GM18907 (cell line): ENCODE results near the gene ELMO1.

ENCODE experiments used
- ATAC-seq: cut with Tn5 transposase; IDR thresholded peaks from one replicate; pipeline ENCODE4 v1.9.1; 2021; ENCODE audit warnings: mild to moderate bottlenecking, moderate library complexity; ENCODE audit not compliant: unreplicated experiment

ELMO1 gene

DNA sequence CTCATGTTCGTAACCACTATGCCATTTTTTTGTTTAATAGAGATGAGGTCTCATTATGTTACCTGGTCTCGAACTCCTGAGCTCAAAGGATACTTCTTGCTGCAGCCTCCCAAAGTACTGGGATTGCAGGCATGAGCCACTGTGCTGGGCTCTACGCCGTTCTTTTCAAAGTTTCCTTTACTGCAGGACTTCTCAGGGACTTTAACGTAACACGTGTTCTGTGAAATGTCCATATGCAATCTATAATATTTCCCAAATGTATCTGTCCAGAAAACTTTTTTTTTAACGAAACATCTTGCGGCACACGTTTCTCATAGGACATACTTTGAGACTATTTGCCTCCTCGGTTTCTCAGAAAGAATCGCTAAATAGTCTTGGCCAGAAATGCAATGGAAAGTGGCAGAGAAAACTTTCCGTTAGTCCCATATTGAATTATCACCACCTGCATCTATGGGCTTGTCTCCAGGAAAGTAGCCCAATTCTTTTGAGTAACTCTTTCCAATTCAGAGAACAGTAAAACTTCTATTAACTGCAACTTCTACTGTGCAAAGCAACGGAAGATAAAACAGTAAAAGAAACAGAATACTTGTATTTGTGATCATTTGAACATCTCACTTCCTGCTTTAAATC, 96.3 kb downstream of the ELMO1 start:
- no peak for ATAC-seq

DNA sequence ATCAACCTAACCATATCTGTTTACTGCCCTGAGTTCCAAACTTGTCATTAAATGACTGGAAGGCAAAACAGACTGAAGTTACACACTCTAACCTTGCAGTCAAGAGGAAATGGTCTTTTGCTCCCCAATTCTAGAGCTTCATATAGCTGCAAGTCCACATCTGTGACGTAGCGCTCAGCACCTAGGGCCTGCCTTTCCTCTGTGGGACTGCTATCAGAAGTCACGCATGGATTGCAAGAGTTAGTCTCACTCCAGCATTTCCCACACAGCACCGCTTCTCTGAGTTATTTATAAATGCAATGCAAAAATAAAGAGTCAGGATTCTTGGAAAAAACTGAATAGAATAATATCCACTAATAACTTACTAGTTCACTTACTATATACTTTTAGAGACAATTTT, 96.9 kb downstream of the ELMO1 start:
- ATAC-seq = no peak

DNA sequence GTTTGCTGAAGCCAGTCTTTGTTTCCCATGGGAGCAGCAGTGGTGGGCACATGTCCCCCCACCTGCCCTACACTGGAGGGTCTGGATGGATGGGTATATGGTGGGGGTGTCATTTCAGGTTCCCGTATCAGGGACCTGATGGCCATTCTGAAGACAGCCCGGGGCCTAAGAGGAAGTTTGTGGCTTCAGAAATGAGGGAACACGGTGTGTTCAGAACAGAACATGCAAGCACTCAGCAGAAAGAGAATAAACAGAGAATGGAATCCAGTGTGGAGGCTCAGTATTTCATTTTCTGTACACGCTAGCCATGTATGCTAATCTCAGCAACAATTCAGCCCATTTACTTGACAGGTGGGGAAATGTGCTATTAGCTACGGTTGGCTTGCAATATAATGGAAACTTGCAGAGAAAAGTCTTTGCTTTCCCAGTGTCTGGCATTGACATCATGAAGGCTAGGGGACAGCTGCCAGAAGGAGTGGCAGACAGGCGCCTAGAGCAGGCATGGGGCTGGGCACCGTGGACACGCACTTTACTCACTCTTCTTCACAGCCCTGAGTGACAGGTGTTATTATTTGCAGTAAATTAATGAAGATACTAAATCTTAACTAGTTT, 98.6 kb downstream of the ELMO1 start:
- ATAC-seq = no peak

- no peak for ATAC-seq
Observed at GRCh38 chr7:37348982-37349381, 99.7 kb downstream of the ELMO1 start.

GRCh38 chr7:37346761-37347160, 101.9 kb downstream of the ELMO1 start:
- ATAC-seq = no peak

GRCh38 chr7:37344886-37345579, 103.6 kb downstream of the ELMO1 start:
- ATAC-seq = peak; percentile 40

DNA sequence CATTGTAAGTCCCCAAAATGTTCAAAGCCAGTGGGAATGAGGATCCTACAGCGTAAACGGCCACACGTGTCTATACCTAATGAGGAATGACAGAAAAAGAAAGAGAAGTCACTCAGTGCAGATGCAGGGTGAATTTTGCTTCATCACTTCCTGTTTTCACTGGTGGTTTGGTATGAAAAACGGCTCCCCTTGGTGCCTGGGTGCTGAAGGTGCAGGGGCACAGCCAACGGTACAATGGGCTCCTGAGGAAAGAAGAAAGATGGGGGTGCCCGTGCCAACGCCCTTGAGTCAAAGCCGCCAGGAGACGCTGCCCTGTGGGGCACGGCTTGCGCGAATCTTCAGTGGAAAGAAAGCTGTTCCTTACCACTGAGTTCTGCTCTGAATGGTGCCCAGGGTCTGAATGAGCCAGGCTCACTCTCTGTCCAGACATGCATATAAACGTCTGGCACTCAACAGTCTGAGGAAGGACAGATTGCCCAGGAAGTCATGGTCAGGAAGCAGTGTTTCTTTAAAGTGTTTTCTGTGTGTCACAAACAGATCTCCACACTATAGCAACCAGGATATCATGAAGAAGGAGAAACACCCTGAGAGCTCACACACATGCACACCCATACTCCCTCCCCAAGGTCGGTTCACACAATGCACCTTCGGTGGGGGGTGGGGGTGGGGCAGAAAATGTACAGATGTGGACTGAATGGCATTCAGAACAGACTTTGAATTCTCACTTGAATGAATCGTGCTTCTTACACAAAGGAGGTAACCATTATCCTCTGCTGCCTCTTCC, 105.8 kb downstream of the ELMO1 start:
- peak; percentile 62 for ATAC-seq

DNA sequence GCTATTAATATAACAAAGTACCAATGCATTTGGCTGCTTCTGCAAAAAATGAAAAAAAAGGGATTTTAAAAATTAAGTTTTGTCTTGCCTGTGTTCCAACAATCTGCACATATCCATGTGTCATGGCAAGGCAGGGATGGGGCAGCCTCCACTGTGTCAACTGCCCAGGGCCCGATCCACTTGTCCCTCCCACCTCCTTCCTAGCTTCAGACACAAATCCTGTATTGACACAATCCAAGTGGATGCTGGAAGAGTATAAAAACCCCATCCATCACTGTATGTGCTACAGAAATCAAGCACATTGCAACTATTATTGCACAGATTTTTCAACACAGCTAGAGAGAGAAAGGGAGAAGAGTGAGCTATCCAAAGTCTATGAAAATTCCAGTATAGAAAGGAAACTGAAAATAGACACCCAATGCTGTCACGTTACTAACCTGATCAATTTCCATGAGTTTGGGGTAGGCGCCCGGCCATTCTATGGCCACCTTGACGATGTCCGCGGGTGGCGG, 106.4 kb downstream of the ELMO1 start:
- ATAC-seq = no peak

- ATAC-seq = peak; percentile 41
Observed at GRCh38 chr7:37341033-37341630, 107.5 kb downstream of the ELMO1 start.

DNA sequence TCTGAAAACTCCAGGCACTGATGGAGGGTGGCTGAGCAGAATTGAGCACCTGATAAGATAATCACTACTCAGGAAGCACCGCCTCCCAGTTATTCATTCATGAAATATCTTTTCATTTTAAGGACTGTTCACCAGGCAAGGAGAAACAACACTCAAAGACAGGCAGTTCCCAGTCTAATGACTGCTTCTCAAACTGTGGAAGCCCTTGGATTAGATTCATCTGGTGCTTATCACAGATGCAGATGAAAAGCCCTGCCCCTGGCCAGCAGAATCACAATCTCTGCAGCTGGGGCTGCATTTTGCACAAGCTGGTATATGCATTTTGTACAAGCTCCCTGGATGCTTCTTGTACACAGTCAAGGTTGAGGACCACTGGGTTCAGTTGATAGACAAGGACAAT, 109.7 kb downstream of the ELMO1 start:
- ATAC-seq = no peak

DNA sequence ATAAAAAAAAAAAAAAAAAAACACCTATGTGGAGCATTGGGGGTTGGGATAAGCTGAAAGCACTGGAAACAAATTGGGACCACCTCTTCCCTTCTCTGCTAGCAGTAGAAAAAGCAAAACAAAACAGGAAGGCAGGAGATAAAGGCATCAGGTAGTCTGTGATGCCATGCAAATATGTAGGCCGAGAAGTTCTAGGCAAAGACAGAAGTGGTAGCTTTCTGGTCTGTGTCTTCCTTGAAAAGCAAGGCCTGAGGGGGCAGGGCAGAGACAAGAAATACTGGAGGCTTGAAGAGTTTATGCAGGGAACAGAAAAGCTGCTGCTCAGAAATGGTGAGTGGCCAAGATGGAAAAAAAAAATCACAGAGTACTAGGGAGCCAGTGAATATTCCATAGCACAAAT, 111.1 kb downstream of the ELMO1 start:
- no peak for ATAC-seq

- ATAC-seq = peak; percentile 93
Observed at GRCh38 chr7:37336259-37336658, 112.4 kb downstream of the ELMO1 start.

GRCh38 chr7:37333075-37333474, 115.6 kb downstream of the ELMO1 start:
- ATAC-seq = no peak

GRCh38 chr7:37332243-37333016, 116.2 kb downstream of the ELMO1 start:
- ATAC-seq = no peak

DNA sequence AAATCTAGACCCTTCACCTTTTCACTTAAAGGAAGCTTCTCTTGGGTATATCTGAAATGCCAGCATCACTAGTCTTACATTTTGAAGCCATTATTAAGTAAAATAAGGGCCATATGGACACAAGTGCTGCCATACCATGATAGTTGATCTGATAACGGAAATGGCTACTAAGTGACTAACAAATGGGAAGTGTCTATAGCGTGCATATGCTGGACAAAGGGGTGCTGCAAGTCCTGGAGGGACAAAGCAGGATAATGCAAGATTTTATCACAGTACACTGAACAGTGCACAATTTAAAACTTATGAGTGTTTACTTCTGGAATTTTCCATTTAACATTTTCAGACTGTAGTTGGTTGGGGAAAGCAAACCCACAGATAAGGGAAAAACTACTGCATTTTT, 117.9 kb downstream of the ELMO1 start:
- no peak for ATAC-seq

DNA sequence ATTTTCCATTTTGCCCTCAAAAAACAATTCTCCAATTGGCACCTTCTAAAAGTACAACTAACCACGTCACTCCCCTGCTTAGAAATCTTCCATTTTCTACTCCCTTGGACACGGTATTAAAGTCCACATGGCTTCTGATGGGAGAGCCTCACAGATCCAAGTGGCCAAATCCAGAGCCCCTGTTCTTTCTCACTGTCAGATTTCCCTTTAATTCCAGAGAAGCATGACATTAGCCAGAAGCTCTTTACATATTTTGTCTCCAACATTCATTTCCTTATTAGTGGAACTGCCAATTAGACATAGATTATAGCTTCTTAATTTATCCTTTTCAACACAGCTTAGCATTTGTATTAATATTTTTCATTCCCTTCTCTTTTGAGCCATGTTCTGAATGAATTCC, 118.7 kb downstream of the ELMO1 start:
- no peak for ATAC-seq

- no peak for ATAC-seq
Observed at GRCh38 chr7:37327288-37327687, 121.4 kb downstream of the ELMO1 start.

DNA sequence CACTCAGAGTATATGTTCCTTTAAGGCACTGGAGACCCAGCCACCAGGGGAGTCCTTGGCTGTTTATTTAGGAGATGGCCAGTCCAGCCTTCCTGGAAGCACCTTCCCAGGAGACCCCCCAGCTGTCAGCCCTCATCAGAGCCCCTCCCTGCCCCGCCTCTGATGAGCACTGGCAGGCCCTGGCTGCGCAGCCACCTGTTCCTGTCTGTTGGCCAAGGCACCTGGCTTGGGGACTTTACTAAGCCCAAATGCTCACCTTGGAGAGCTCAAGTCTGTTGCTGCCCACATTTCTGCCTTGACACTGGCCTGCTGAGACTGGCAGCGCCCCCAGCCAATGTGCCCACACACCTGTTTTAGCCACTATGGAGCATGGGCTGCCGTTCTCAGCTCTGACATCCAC, 124.7 kb downstream of the ELMO1 start:
- no peak for ATAC-seq

DNA sequence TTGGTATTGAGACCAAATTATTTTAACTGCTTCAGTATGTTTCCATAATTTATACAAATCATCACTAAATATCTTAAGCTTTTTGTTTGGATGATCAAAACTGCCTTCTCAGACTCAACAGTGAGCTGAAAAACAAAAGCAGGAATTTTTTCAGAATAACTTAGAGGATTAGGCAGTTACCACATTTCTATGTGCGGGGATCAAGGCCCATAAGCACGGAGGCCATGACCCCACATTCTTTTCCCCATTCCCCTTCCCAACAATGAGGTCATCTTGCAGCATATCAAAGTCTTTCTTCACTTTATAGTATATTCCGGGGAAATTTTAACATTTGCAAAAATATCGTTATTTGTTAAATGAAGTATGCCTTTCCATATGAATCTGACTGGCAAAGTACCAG, 125.8 kb downstream of the ELMO1 start:
- ATAC-seq = no peak

DNA sequence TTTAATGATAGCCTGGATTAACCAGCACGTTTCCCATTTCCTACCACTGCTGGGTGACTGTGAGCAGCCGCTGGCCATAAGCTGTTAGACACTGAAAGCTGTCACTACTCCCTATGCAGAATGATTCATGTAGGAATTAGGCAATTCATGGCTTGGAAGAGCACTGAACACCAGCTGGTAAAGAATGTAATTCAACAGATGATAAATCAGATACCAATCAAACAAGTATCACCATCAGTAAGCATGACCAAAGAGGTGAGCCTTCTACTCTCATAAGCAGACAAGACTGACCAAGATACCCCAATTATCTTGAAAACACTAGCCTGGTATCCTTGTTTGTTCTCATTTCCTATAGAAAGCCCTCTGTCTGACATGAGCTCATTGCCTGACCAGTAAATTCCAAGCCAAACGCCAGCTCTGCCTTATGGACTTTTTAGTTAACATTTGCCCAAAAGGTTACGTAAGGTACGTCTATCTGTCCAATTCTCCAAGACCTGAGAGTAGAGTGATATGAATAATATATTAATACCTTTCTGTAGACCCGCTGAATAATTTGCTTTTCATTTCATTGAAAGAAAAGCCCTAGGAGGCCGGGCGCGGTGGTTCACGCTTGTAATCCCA, 127.7 kb downstream of the ELMO1 start:
- no peak for ATAC-seq
